IMR-90 (cell line): ENCODE measurements around the gene CSNK1D. TPM values are rescaled to one million over a fixed set of nuclear protein-coding genes. Genes with fewer than 3 reads are reported as not detected.

ENCODE experiments used
- ATAC-seq: fragments of 200-7000 bp; cut with Tn5 transposase; 2 replicates; pipeline ENCODE4 v1.9.1; 2020; ENCODE audit warnings: low read depth, mild to moderate bottlenecking, moderate library complexity
- BruUV-seq: library from RNA; stranded (reverse); fragments of 400-500 nt; replicated peaks from 2 replicates; lab custom pipeline; 2021; lab: Mats Ljungman, UMichigan
- CTCF ChIA-PET: fragments of 300-600 bp; formaldehyde crosslinking; extraction: SDS; loops from one replicate; lab custom pipeline; 2021; ENCODE audit warnings: antibody characterized with exemption; lab: Yijun Ruan, JAX
- POLR2A ChIA-PET: fragments of 300-600 bp; sonication (Branson Sonifier 250); formaldehyde crosslinking; loops from one replicate; lab custom pipeline; 2022; ENCODE audit warnings: antibody characterized with exemption; ENCODE audit not compliant: unreplicated experiment; lab: Charles Lee
- DNase-seq: peaks from one replicate; pipeline ENCODE4 v3.0.0; 2013
- H2AFZ ChIP-seq: replicated peaks from 2 replicates; pipeline ENCODE3; 2013; ENCODE audit warnings: low read length, mild to moderate bottlenecking; ENCODE audit not compliant: poor library complexity
- H2AK5ac ChIP-seq: 2 replicates; pipeline ENCODE4 v1.6.1; 2013; ENCODE audit warnings: low read depth, low read length, inconsistent platforms
- H2AK9ac ChIP-seq: replicated peaks from 2 replicates; pipeline ENCODE3; 2013; ENCODE audit warnings: mild to moderate bottlenecking, low read depth, low read length, moderate library complexity; ENCODE audit not compliant: poor library complexity
- H2BK120ac ChIP-seq: 2 replicates; pipeline ENCODE4 v1.6.1; 2013; ENCODE audit warnings: low read depth, low read length, inconsistent platforms
- H2BK15ac ChIP-seq: 3 replicates; pipeline ENCODE4 v1.6.1; 2013; ENCODE audit warnings: low read depth, low read length, inconsistent platforms
- H2BK20ac ChIP-seq: 2 replicates; pipeline ENCODE4 v1.6.1; 2013; ENCODE audit warnings: low read depth, mild to moderate bottlenecking, inconsistent platforms, low read length, moderate library complexity
- H2BK5ac ChIP-seq: 2 replicates; pipeline ENCODE4 v1.6.1; 2013; ENCODE audit warnings: mild to moderate bottlenecking, low read depth, low read length, inconsistent platforms; ENCODE audit not compliant: poor library complexity, severe bottlenecking
- H3K14ac ChIP-seq: replicated peaks from 2 replicates; pipeline ENCODE4 v1.6.1; 2013; ENCODE audit warnings: low read depth, low read length, inconsistent platforms
- H3K18ac ChIP-seq: 2 replicates; pipeline ENCODE4 v1.6.1; 2013; ENCODE audit warnings: low read depth, low read length, control low read depth
- H3K23ac ChIP-seq: 2 replicates; pipeline ENCODE4 v1.6.1; 2013; ENCODE audit warnings: low read depth, low read length, inconsistent platforms
- H3K27ac ChIP-seq: 2 replicates; pipeline ENCODE4 v1.5.1; 2013; ENCODE audit warnings: mild to moderate bottlenecking, control low read depth, low read length; ENCODE audit not compliant: insufficient read depth
- H3K27me3 ChIP-seq: 2 replicates; pipeline ENCODE4 v1.6.1; 2013; ENCODE audit warnings: low read length; ENCODE audit not compliant: control insufficient read depth, insufficient read depth
- H3K36me3 ChIP-seq: 2 replicates; pipeline ENCODE4 v1.6.1; 2013; ENCODE audit warnings: low read length, mixed read lengths; ENCODE audit not compliant: control insufficient read depth, insufficient read depth
- H3K4ac ChIP-seq: 2 replicates; pipeline ENCODE4 v1.6.1; 2013; ENCODE audit warnings: low read depth, low read length, inconsistent platforms
- H3K4me1 ChIP-seq: 2 replicates; pipeline ENCODE4 v1.6.1; 2013; ENCODE audit warnings: low read length, mixed read lengths; ENCODE audit not compliant: control insufficient read depth, insufficient read depth
- H3K4me2 ChIP-seq: 2 replicates; pipeline ENCODE4 v1.6.1; 2013; ENCODE audit warnings: low read depth, mild to moderate bottlenecking, control low read depth, low read length, moderate library complexity
- H3K4me3 ChIP-seq: 2 replicates; pipeline ENCODE4 v1.5.1; 2013; ENCODE audit warnings: low read depth, mild to moderate bottlenecking, control low read depth, low read length, moderate library complexity; ENCODE audit not compliant: insufficient read depth
- H3K56ac ChIP-seq: 2 replicates; pipeline ENCODE4 v1.6.1; 2013; ENCODE audit warnings: low read length, inconsistent platforms; ENCODE audit not compliant: insufficient read depth; ENCODE audit errors: extremely low read depth
- H3K79me1 ChIP-seq, 2 experiments: 2 replicates each; pipeline ENCODE4 v1.6.1; 2013; ENCODE audit warnings: low read length in 2 of 2, inconsistent platforms in 1 of 2, low read depth in 1 of 2
- H3K9ac ChIP-seq: 2 replicates; pipeline ENCODE4 v1.6.1; 2013; ENCODE audit warnings: low read depth, low read length, control low read depth
- H3K9me1 ChIP-seq: 2 replicates; pipeline ENCODE4 v1.6.1; 2013; ENCODE audit warnings: low read length, inconsistent platforms; ENCODE audit not compliant: insufficient read depth
- H3K9me3 ChIP-seq: 2 replicates; pipeline ENCODE4 v1.6.1; 2013; ENCODE audit warnings: low read length; ENCODE audit not compliant: control insufficient read depth, insufficient read depth
- H4K20me1 ChIP-seq: 2 replicates; pipeline ENCODE4 v1.6.1; 2013; ENCODE audit warnings: low read length, inconsistent platforms; ENCODE audit not compliant: insufficient read depth
- H4K5ac ChIP-seq: 2 replicates; pipeline ENCODE4 v1.6.1; 2013; ENCODE audit warnings: mild to moderate bottlenecking, low read depth, low read length, control low read depth
- H4K8ac ChIP-seq, 2 experiments: 2 replicates each; pipeline ENCODE4 v1.6.1; 2013; ENCODE audit warnings: low read depth in 2 of 2, low read length in 2 of 2, control low read depth in 1 of 2, inconsistent platforms in 1 of 2
- H4K91ac ChIP-seq: 2 replicates; pipeline ENCODE4 v1.6.1; 2013; ENCODE audit warnings: low read depth, low read length, inconsistent platforms; ENCODE audit not compliant: insufficient read depth
- BHLHE40 ChIP-seq: fragments of 150-350 bp; IDR thresholded peaks from 2 replicates; pipeline ENCODE4 v1.6.1; 2016; ENCODE audit warnings: mild to moderate bottlenecking, low read depth, low read length
- RAD21 ChIP-seq: IDR thresholded peaks from 2 replicates; pipeline ENCODE4 v1.6.1; 2012; ENCODE audit warnings: low read length, improper control_type of control experiment
- RFX5 ChIP-seq: IDR thresholded peaks from 2 replicates; pipeline ENCODE4 v1.8.0; 2012; ENCODE audit warnings: low read depth, mild to moderate bottlenecking, low read length, moderate library complexity
- USF2 ChIP-seq: fragments of 150-350 bp; IDR thresholded peaks from 2 replicates; pipeline ENCODE4 v1.6.1; 2017; ENCODE audit warnings: mild to moderate bottlenecking, antibody characterized with exemption, low read length, low read depth
- WGBS, 2 experiments: methylation state at CpG; one replicate each; pipeline versions ENCODE4 v1.1.5 to v1.1.7; 2013; ENCODE audit warnings: missing lambda C conversion rate in 2 of 2; ENCODE audit not compliant: insufficient read length in 1 of 2; ENCODE audit errors: extremely low coverage in 2 of 2; 5-methylcytosine and 5-hydroxymethylcytosine counted together
- dilution Hi-C: fragments of 300-500 bp; cut with HindIII; formaldehyde crosslinking; loops from one replicate; pipeline ENCODE4 v1.14.3; 2018; ENCODE audit warnings: low sequenced_read_pairs; ENCODE audit not compliant: unreplicated experiment
- in situ Hi-C: fragments of 300-500 bp; cut with MboI; formaldehyde crosslinking; loops from 3 replicates; pipeline ENCODE4 v1.14.3; 2019; ENCODE audit warnings: low sequenced_read_pairs, inconsistent platforms, mixed read lengths
- intact Hi-C: fragments of 100-400 bp; cut with micrococcal nuclease; formaldehyde crosslinking; loops from 2 replicates; pipeline ENCODE4 v1.10.0; 2022
- polyA plus RNA-seq, 3 experiments: library from polyadenylated mRNA; depleted of rRNA; stranded (reverse); fragments of >200 nt; gene quantifications; 2 replicates each; pipeline ENCODE4 v1.2.3, GENCODE V29; 2012; ENCODE audit warnings: low replicate concordance in 1 of 3
- total RNA-seq: library from RNA; depleted of rRNA; stranded (reverse); fragments of >200 nt; gene quantifications from 2 replicates; pipeline ENCODE4 v1.2.3, GENCODE V29; 2012

Gene CSNK1D
- total and polyA plus RNA-seq, 2 of the 4 experiments (the other 2 are of a cell fraction): 47.1 to 186 TPM

GRCh38 chr17:82298538-82299421 is 25.3 kb upstream of the CSNK1D start:
- intact Hi-C loops (no loop called here), in situ Hi-C loops (no loop called here), dilution Hi-C loops (no loop called here)
- no peaks in the 10 kb centered on the region for H3K9me3 ChIP-seq
- peak overlapping the region; percentile 15; the same call in 1 of the 2 replicates for H3K18ac ChIP-seq
- no peak for DNase-seq
- peak overlapping the region; percentile 95 for H2AFZ ChIP-seq
- 83% methylated on average over 18 of the region's 27 CpGs; no CpG with 5 or more reads in 1 of the 2 experiments for WGBS, 2 experiments
- ChIA-PET POLR2A (no interaction called here), CTCF (no interaction called here)
- no peak overlapping the region for H3K56ac ChIP-seq
- peak overlapping the region; percentile 70 for H2BK5ac ChIP-seq
- no peak overlapping the region for H3K9ac ChIP-seq
- peak overlapping the region; percentile 95 for H2AK9ac ChIP-seq
- no peak overlapping the region for H3K23ac ChIP-seq
- peak overlapping the region; percentile 59 for H4K91ac ChIP-seq
- 0 out of 2 replicates have a peak overlapping the region, but pooled peaks have one; percentile 8 for H3K14ac ChIP-seq
- H3K36me3 ChIP-seq: no peaks in the 10 kb centered on the region
- peaks cover 24% of the 10 kb centered on the region for H3K4me1 ChIP-seq
- no TSS peak for BruUV-seq
- peak overlapping the region; percentile 98 for H3K27ac ChIP-seq
- peaks cover 0 to 14% of the 10 kb centered on the region in 2 experiments; a peak in 2 of 4 replicates for H3K79me1 ChIP-seq
- no peak for ATAC-seq
- peaks cover 11% of the 10 kb centered on the region for H3K9me1 ChIP-seq
- H3K4me3 ChIP-seq: no peak overlapping the region
- H3K4ac ChIP-seq: peak overlapping the region; percentile 57
- H4K8ac ChIP-seq: peak overlapping the region; percentile 71 to 97; a peak in 3 of 4 replicates
- H2BK20ac ChIP-seq: peak overlapping the region; percentile 30
- no peaks in the 10 kb centered on the region; the same call in 1 of the 2 replicates for H4K20me1 ChIP-seq
- H2BK15ac ChIP-seq: peak overlapping the region; percentile 91; the same call in 1 of the 3 replicates
- H3K4me2 ChIP-seq: peak overlapping the region; percentile 16; the same call in 1 of the 2 replicates
- peak overlapping the region; percentile 47 for H4K5ac ChIP-seq
- no peaks in the 10 kb centered on the region for H3K27me3 ChIP-seq
- TF ChIP-seq RFX5: no peak
- no peak for TF ChIP-seq USF2
- TF ChIP-seq BHLHE40: no peak
- no peak for TF ChIP-seq RAD21
- peak overlapping the region; percentile 90 for H2AK5ac ChIP-seq
- peak overlapping the region; percentile 77 for H2BK120ac ChIP-seq
